Measurements from ENCODE around the gene SPRR2E.

The SPRR2E gene

GRCh38 chr1:153095764-153096163, 1.4 kb upstream of the SPRR2E start:
- Histone ChIP-seq H3K4me3 (ENCODE audit: low read depth, low read length) (no peak overlapping the region), H3K36me3 (ENCODE audit: control insufficient read depth, insufficient read depth, low read length) (no peaks in the 10 kb centered on the region), H3K79me2 (no peaks in the 10 kb centered on the region), H3K4me2 (ENCODE audit: low read length) (no peak overlapping the region), H2AFZ (no peak overlapping the region), H3K27ac (no peak overlapping the region), H3K4me1 (no peaks in the 10 kb centered on the region), H3K27me3 (ENCODE audit: control insufficient read depth, insufficient read depth, low read length) (no peaks in the 10 kb centered on the region), H3K9me3 (ENCODE audit: control insufficient read depth, low read length) (no peaks in the 10 kb centered on the region), H3K9ac (no peak overlapping the region)
- no peak for TF ChIP-seq CTCF (IDR thresholded peaks at IDR 0.05)

- Histone ChIP-seq H3K4me2 (ENCODE audit: low read length) (no peak overlapping the region), H3K27ac (no peak overlapping the region), H3K9ac (no peak overlapping the region), H2AFZ (no peak overlapping the region), H3K9me3 (ENCODE audit: control insufficient read depth, low read length) (no peaks in the 10 kb centered on the region), H3K4me3 (ENCODE audit: low read depth, low read length) (no peak overlapping the region), H3K79me2 (no peaks in the 10 kb centered on the region), H3K4me1 (no peaks in the 10 kb centered on the region), H3K36me3 (ENCODE audit: control insufficient read depth, insufficient read depth, low read length) (no peaks in the 10 kb centered on the region), H3K27me3 (ENCODE audit: control insufficient read depth, insufficient read depth, low read length) (no peaks in the 10 kb centered on the region)
- TF ChIP-seq CTCF (IDR thresholded peaks at IDR 0.05) = no peak
Observed at GRCh38 chr1:153087652-153088051, 6.7 kb downstream of the SPRR2E start.

GRCh38 chr1:153081736-153082135, 12.6 kb downstream of the SPRR2E start:
- H3K27me3 ChIP-seq (ENCODE audit: control insufficient read depth, insufficient read depth, low read length) = no peaks in the 10 kb centered on the region
- H3K9me3 ChIP-seq (ENCODE audit: control insufficient read depth, low read length) = no peaks in the 10 kb centered on the region
- TF ChIP-seq CTCF (IDR thresholded peaks at IDR 0.05) = no peak
- no peak overlapping the region for H2AFZ ChIP-seq
- H3K79me2 ChIP-seq = no peaks in the 10 kb centered on the region
- H3K4me2 ChIP-seq (ENCODE audit: low read length) = no peak overlapping the region
- H3K36me3 ChIP-seq (ENCODE audit: control insufficient read depth, insufficient read depth, low read length) = no peaks in the 10 kb centered on the region
- H3K9ac ChIP-seq = no peak overlapping the region
- H3K4me1 ChIP-seq = no peaks in the 10 kb centered on the region
- H3K4me3 ChIP-seq (ENCODE audit: low read depth, low read length) = no peak overlapping the region
- H3K27ac ChIP-seq = no peak overlapping the region

- no peaks in the 10 kb centered on the region for H3K4me1 ChIP-seq
- no peaks in the 10 kb centered on the region for H3K79me2 ChIP-seq
- H3K9ac ChIP-seq = no peak overlapping the region
- no peak overlapping the region for H3K27ac ChIP-seq
- no peaks in the 10 kb centered on the region for H3K9me3 ChIP-seq (ENCODE audit: control insufficient read depth, low read length)
- H3K36me3 ChIP-seq (ENCODE audit: control insufficient read depth, insufficient read depth, low read length) = no peaks in the 10 kb centered on the region
- TF ChIP-seq CTCF (IDR thresholded peaks at IDR 0.05) = no peak
- no peak overlapping the region for H3K4me2 ChIP-seq (ENCODE audit: low read length)
- H3K4me3 ChIP-seq (ENCODE audit: low read depth, low read length) = no peak overlapping the region
- no peaks in the 10 kb centered on the region for H3K27me3 ChIP-seq (ENCODE audit: control insufficient read depth, insufficient read depth, low read length)
- no peak overlapping the region for H2AFZ ChIP-seq
Observed at GRCh38 chr1:153072806-153073726, 21.3 kb downstream of the SPRR2E start.

GRCh38 chr1:153071511-153071910, 22.8 kb downstream of the SPRR2E start, which contains the start of gene SPRR2B:
SPRR2B (minus strand) TSS chr1:153071611; CDS start chr1:153070839, 772 bp downstream.
- no peak within 1 kb of the TSS for H3K4me2 ChIP-seq (ENCODE audit: low read length)

More at GRCh38 chr1:153071511-153071910, 22.8 kb downstream of the SPRR2E start, which contains the start of gene SPRR2B:
- no peaks in the 10 kb centered on the region for H3K79me2 ChIP-seq
- no peak for TF ChIP-seq CTCF (IDR thresholded peaks at IDR 0.05)
- H3K9ac ChIP-seq = no peak within 1 kb of the TSS
- no peaks in the 10 kb centered on the region for H3K4me1 ChIP-seq
- H3K9me3 ChIP-seq (ENCODE audit: control insufficient read depth, low read length) = no peaks in the 10 kb centered on the region
- H3K4me3 ChIP-seq (ENCODE audit: low read depth, low read length) = no peak within 1 kb of the TSS
- H3K27ac ChIP-seq = no peak within 1 kb of the TSS
- H2AFZ ChIP-seq = no peak within 1 kb of the TSS
- H3K36me3 ChIP-seq (ENCODE audit: control insufficient read depth, insufficient read depth, low read length) = no peaks in the 10 kb centered on the region
- no peaks in the 10 kb centered on the region for H3K27me3 ChIP-seq (ENCODE audit: control insufficient read depth, insufficient read depth, low read length)
